Cardiac fibroblast (primary cell): ENCODE data around the gene NLN.
"Not testable (repeated sequence)": the region's sequence is repeated elsewhere in the genome, so short reads cannot be mapped to it uniquely, and the experiment has no call there.

Experiments used
- DNase-seq, 2 donors: peaks; one replicate each; pipeline versions ENCODE4 v3.0.0 to v3.0.0-alpha.2; 2010; ENCODE audit warnings: low read depth in 2 of 2
- H3K4me3 ChIP-seq, 2 donors: replicated peaks in 1 of 2; 1 replicate in 1 of 2; 2 replicates in 1 of 2; pipeline ENCODE4 v1.5.1; 2011; ENCODE audit warnings: low read depth in 2 of 2, low read length in 2 of 2, mild to moderate bottlenecking in 2 of 2, moderate library complexity in 1 of 2
- CTCF ChIP-seq: IDR thresholded peaks from one replicate; pipeline ENCODE4 v1.5.1; 2011; ENCODE audit warnings: low read depth, mild to moderate bottlenecking, low read length, inconsistent platforms

Gene NLN

DNA sequence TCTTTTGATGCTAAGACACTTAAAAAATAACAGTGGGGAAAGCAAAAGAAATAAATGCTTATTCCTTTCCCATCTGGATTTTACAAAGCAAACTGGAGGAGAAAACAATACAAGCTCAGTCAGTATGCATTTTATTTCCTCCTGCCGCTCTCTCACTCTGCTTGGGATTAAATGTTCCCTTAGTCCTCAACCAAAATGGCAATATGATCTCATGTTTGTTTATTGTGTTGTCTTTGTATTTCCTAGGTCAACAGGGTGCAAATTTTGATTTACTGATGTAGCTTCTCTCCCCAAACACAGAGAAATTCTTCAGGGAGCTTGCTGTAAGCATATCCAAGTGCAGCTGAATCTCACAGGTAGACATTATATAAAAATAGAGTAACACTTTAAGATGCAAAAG, 112.3 kb downstream of the NLN start:
- TF ChIP-seq CTCF: no peak

GRCh38 chr5:65835191-65835590, 113.2 kb downstream of the NLN start:
- no peak for DNase-seq
- H3K4me3 ChIP-seq: no peak overlapping the region
- TF ChIP-seq CTCF: no peak

More for the DNA sequence above, 112.3 kb downstream of the NLN start:
- DNase-seq: no peak
- H3K4me3 ChIP-seq: no peak overlapping the region

- peak in 1 of 2 donors; percentile 55 for DNase-seq
- H3K4me3 ChIP-seq: no peak overlapping the region
- TF ChIP-seq CTCF: no peak
Observed at GRCh38 chr5:65837139-65837538, 115.1 kb downstream of the NLN start.

DNA sequence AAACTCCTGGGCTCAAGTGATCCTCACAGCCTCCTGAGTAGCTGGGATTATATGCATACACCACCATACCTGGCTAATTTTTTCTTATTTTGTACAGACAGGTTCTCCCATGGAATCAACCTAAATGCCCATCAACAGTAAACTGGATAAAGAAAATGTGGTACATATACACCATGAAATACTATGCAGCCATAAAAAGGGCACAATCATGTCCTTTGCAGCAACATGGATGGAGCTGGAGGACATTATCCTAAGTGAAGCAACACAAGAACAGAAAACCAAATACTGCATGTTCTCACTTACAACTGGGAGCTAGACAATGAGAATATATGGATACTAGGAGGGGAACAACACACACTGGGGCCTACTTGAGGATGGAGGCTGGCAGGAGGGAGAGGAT, 117.2 kb downstream of the NLN start:
- not testable (repeated sequence) for DNase-seq, H3K4me3 ChIP-seq

DNA sequence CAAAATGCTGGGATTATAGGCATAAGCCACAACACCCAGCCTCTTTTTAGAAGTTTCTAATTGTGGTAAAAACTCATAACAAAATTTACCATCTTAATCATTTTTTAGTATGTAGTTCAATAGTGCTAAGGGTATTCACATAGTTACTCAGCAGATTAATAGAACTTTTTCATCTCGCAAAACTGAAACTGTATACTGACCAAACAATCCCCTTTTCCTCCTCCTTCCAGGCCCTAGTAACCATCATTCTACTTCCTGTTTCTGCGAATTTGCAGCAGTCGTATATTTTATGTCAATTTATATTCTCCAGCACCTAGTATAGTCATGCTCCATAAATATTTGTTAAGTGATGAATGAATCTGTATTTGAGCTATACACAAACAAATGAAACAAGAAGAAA, 118.1 kb downstream of the NLN start:
- H3K4me3 ChIP-seq: no peak overlapping the region
- no peak for TF ChIP-seq CTCF
- no peak for DNase-seq

GRCh38 chr5:65844763-65845162, 122.8 kb downstream of the NLN start:
- DNase-seq, H3K4me3 ChIP-seq: not testable (repeated sequence)

DNA sequence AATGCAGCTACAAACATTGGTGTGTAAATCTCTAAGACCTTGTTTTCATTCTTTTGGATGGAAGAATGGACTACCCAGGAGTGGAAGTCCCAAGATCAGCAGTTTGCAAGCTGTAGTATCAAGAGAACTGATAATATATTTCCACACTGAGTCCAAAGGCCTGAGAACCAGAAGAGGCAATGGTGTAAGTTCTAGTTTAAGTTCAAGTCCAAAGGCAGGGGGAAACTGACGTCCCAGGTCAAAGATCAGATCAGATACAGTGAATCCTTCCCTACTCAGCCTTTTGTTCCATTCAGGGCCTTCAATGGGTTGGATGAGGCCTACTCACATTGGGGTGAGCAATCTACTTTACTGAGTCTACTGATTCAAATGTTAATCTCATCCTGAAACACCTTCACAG, 124.1 kb downstream of the NLN start:
- no peak for DNase-seq
- no peak for TF ChIP-seq CTCF
- H3K4me3 ChIP-seq: no peak overlapping the region

- not testable (repeated sequence) for DNase-seq, H3K4me3 ChIP-seq
Observed at GRCh38 chr5:65847019-65847418, 125.0 kb downstream of the NLN start.

DNA sequence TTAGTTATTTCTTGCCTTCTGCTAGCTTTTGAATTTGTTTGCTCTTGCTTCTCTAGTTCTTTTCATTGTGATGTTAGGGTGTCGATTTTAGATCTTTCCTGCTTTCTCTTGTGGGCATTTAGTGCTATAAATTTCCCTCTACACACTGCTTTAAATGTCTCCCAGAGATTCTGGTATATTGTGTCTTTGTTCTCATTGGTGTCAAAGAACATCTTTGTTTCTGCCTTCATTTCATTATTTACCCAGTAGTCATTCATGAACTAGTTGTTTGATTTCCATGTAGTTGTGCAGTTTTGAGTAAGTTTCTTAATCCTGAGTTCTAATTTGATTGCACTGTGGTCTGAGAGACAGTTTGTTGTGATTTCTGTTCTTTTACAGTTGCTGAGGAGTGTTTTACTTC, 127.9 kb downstream of the NLN start:
- not testable (repeated sequence) for DNase-seq, H3K4me3 ChIP-seq
